ENCODE data around the gene TREX2. TPM values are rescaled to one million over a fixed set of nuclear protein-coding genes. Genes with fewer than 3 reads are reported as not detected.

TREX2 gene
- total and polyA plus RNA-seq, 2 of the 8 experiments (the other 6 are each of a cell fraction or from before 2014, with no cell fraction given), result 0.71 to 0.80 TPM

GRCh38 chrX:153430796-153431195 is 15.1 kb downstream of the TREX2 start (continued):
- TF ChIP-seq EZH2 (IDR thresholded peaks at IDR 0.05; ENCODE audit: low read depth, low read length, severe bottlenecking) (no peak), FOSL1 (IDR thresholded peaks at IDR 0.05; ENCODE audit: insufficient read depth, low read depth, low read length) (no peak), KDM5A (IDR thresholded peaks at IDR 0.05; ENCODE audit: low read length) (no peak), POLR2A (IDR thresholded peaks at IDR 0.05; ENCODE audit: control extremely low read depth in 1 of 2, low read depth in 2 of 2, low read length in 2 of 2) (no peak), JUN (IDR thresholded peaks at IDR 0.05; ENCODE audit: low read depth, low read length) (no peak), EGR1 (IDR thresholded peaks at IDR 0.05; ENCODE audit: borderline replicate concordance, low read depth, low read length) (no peak)

All from H1 (cell line).